Upper lobe of left lung (tissue), 6 donors: ENCODE data around the gene CACNA2D4. TPM values are rescaled to one million over a fixed set of nuclear protein-coding genes. Genes with fewer than 3 reads are reported as not detected.

Experiments
- ATAC-seq, 2 donors: fragments of 200-7000 bp; cut with Tn5 transposase; one replicate each; pipeline ENCODE4 v1.9.1; 2022; ENCODE audit warnings: mild to moderate bottlenecking in 2 of 2, moderate library complexity in 2 of 2; ENCODE audit not compliant: low FRiP score in 2 of 2
- DNase-seq, 2 donors: peaks; one replicate each; pipeline ENCODE4 v3.0.0-alpha.2; 2019 to 2020
- H3K27ac ChIP-seq, 4 donors: fragments of 200-600 bp; sonication (generic); one replicate each; pipeline ENCODE4 v1.5.1; 2016 to 2019
- H3K27me3 ChIP-seq, 4 donors: fragments of 200-600 bp; sonication (generic); one replicate each; pipeline ENCODE4 v1.5.1; 2017 to 2019
- H3K36me3 ChIP-seq, 4 donors: fragments of 200-600 bp; sonication (generic); one replicate each; pipeline ENCODE4 v1.5.1; 2016 to 2019
- H3K4me1 ChIP-seq, 4 donors: fragments of 200-600 bp; sonication (generic); one replicate each; pipeline ENCODE4 v1.5.1; 2018 to 2019
- H3K4me3 ChIP-seq, 4 donors: fragments of 200-600 bp; sonication (generic); one replicate each; pipeline ENCODE4 v1.5.1; 2017 to 2019; ENCODE audit warnings: mild to moderate bottlenecking in 2 of 4, moderate library complexity in 1 of 4
- H3K9me3 ChIP-seq, 4 donors: fragments of 200-600 bp; sonication (generic); one replicate each; pipeline ENCODE4 v1.5.1; 2018 to 2019
- CTCF ChIP-seq, 6 experiments: fragments of 450-650 bp in 4 of 6; fragments of 200-600 bp in 2 of 6; sonication (generic) in 2 of 6; IDR thresholded peaks; one replicate each; pipeline ENCODE4 v1.5.1; 2016 to 2019; ENCODE audit warnings: antibody characterized with exemption in 6 of 6
- EP300 ChIP-seq, 4 donors: sonication (generic); formaldehyde crosslinking; IDR thresholded peaks; one replicate each; pipeline ENCODE4 v1.5.1; 2017; ENCODE audit warnings: antibody characterized with exemption in 4 of 4, control low read depth in 2 of 4
- POLR2A ChIP-seq, 4 donors: fragments of 450-650 bp; IDR thresholded peaks; one replicate each; pipeline ENCODE4 v1.5.1; 2016 to 2017; ENCODE audit warnings: antibody characterized with exemption in 4 of 4, mild to moderate bottlenecking in 2 of 4
- POLR2AphosphoS5 ChIP-seq, 2 donors: sonication (generic); formaldehyde crosslinking; IDR thresholded peaks; one replicate each; pipeline ENCODE4 v1.5.1; 2017; ENCODE audit warnings: antibody characterized with exemption in 2 of 2
- WGBS, 2 donors: methylation state at CpG; one replicate each; pipeline ENCODE4 v1.1.5; 2017 to 2018; 5-methylcytosine and 5-hydroxymethylcytosine counted together
- total RNA-seq, 6 donors: library from RNA; depleted of rRNA in 4 of 6; stranded (reverse); fragments of >200 nt in 4 of 6; gene quantifications; one replicate each; pipeline versions ENCODE4 v1.1.0 to v1.2.1, GENCODE V29; 2016 to 2021
- donor health status: DM: no; HTN: no; CAD: no; lungs with moderate emphysema.
- donor health status: DM: no; HTN: yes; CAD: no; lungs with severe emphysema.

The CACNA2D4 gene
- total RNA-seq, 6 donors from 2014 or later: 3.3 to 8.4 (median 7.0) TPM

GRCh38 chr12:1797991-1798640, 120.3 kb downstream of the CACNA2D4 start:
- H3K9me3 ChIP-seq: no peaks in the 10 kb centered on the region
- no peak overlapping the region for H3K4me3 ChIP-seq
- TF ChIP-seq CTCF (IDR thresholded peaks at IDR 0.05) (no peak), POLR2AphosphoS5 (IDR thresholded peaks at IDR 0.05) (no peak), POLR2A (IDR thresholded peaks at IDR 0.05) (no peak)
- peaks cover 15 to 32% (median 19%) of the 10 kb centered on the region in 4 donors for H3K4me1 ChIP-seq
- H3K36me3 ChIP-seq: no peaks in the 10 kb centered on the region
- ATAC-seq (no peak), DNase-seq (peak in 1 of 2 donors; percentile 81)
- no peaks in the 10 kb centered on the region for H3K27me3 ChIP-seq
- H3K27ac ChIP-seq: peak overlapping the region; percentile 86 to 97 (median 96)
- 96 to 100% methylated on average over 5 to 19 of the region's 22 CpGs for WGBS, 2 donors

GRCh38 chr12:1797011-1797901, 121.2 kb downstream of the CACNA2D4 start:
- peak overlapping the region; percentile 86 to 97 (median 96) for H3K27ac ChIP-seq
- peak in 2 of 6 experiments; percentile 6 to 25 for TF ChIP-seq CTCF (IDR thresholded peaks at IDR 0.05)
- peak; percentile 21 to 85 (median 44) for TF ChIP-seq POLR2A (IDR thresholded peaks at IDR 0.05)
- TF ChIP-seq EP300 (IDR thresholded peaks at IDR 0.05): no peak
- peak; percentile 51 to 78 for TF ChIP-seq POLR2AphosphoS5 (IDR thresholded peaks at IDR 0.05)
- ATAC-seq (peak; percentile 30 to 81), DNase-seq (peak; percentile 72 to 94)
- peak overlapping the region; percentile 46 to 81 (median 74) for H3K4me3 ChIP-seq
- no peaks in the 10 kb centered on the region for H3K36me3 ChIP-seq
- no peaks in the 10 kb centered on the region for H3K9me3 ChIP-seq
- H3K4me1 ChIP-seq: peaks cover 15 to 32% (median 21%) of the 10 kb centered on the region in 4 donors
- H3K27me3 ChIP-seq: no peaks in the 10 kb centered on the region
- 12 to 72% methylated on average over 15 to 56 of the region's 71 CpGs for WGBS, 2 donors

- peak overlapping the region; percentile 86 to 97 (median 96) for H3K27ac ChIP-seq
- peak; percentile 32 to 68 for ATAC-seq
- no peaks in the 10 kb centered on the region for H3K9me3 ChIP-seq
- H3K4me1 ChIP-seq: peaks cover 15 to 32% (median 22%) of the 10 kb centered on the region in 4 donors
- no peak for TF ChIP-seq POLR2AphosphoS5 (IDR thresholded peaks at IDR 0.05)
- no peak for TF ChIP-seq CTCF (IDR thresholded peaks at IDR 0.05)
- TF ChIP-seq EP300 (IDR thresholded peaks at IDR 0.05): no peak
- peak in 1 of 4 donors; percentile 57 for TF ChIP-seq POLR2A (IDR thresholded peaks at IDR 0.05)
- peak overlapping the region; percentile 46 to 81 (median 74) for H3K4me3 ChIP-seq
- DNase-seq: peak; percentile 55 to 90
- WGBS, 2 donors: 1 to 4% methylated on average over 10 to 41 of the region's 43 CpGs
- H3K27me3 ChIP-seq: no peaks in the 10 kb centered on the region
- H3K36me3 ChIP-seq: no peaks in the 10 kb centered on the region
Observed at GRCh38 chr12:1796515-1797010, 121.9 kb downstream of the CACNA2D4 start.

GRCh38 chr12:1795785-1796514, 122.5 kb downstream of the CACNA2D4 start:
- TF ChIP-seq CTCF (IDR thresholded peaks at IDR 0.05) (peak; percentile 93 to 100 (median 100)), POLR2A (IDR thresholded peaks at IDR 0.05) (peak in 3 of 4 donors; percentile 48 to 90 (median 62)), POLR2AphosphoS5 (IDR thresholded peaks at IDR 0.05) (peak; percentile 78 to 83), EP300 (IDR thresholded peaks at IDR 0.05) (no peak)
- H3K27me3 ChIP-seq: no peaks in the 10 kb centered on the region
- peaks cover 20 to 32% (median 26%) of the 10 kb centered on the region in 4 donors for H3K4me1 ChIP-seq
- peak overlapping the region; percentile 86 to 97 (median 96) for H3K27ac ChIP-seq
- peak; percentile 97 to 98 for DNase-seq
- peak; percentile 96 for ATAC-seq
- peak overlapping the region; percentile 46 to 81 (median 74) for H3K4me3 ChIP-seq
- no peaks in the 10 kb centered on the region for H3K9me3 ChIP-seq
- no peaks in the 10 kb centered on the region for H3K36me3 ChIP-seq
- WGBS, 2 donors: 3 to 5% methylated on average over 18 to 45 of the region's 45 CpGs
